ENCODE results near the gene CSRP3. TPM values are rescaled to one million over a fixed set of nuclear protein-coding genes. Genes with fewer than 3 reads are reported as not detected.

The CSRP3 gene
- total and polyA plus RNA-seq, 4 donors = 0.08 TPM; not detected in 3

DNA sequence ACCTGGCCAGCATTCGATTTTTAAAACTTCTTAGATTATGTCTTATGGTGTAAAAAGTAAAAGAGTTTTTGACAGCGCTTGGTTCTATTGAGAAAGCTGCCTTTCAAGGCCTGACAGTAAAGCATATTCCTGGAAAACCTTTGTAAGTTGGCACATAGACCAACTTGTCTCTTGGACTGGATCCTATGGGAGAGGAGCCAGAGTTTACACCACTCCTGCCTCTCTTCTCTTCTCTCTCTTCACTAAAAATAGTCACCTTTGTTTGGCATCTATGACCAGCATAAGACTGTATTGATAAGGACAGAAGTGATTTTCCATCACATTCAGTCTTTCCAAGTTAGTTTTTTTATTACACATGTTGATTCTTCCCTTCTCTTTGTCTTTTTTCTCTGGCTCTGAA, 33.7 kb downstream of the CSRP3 start (continued):
- TF ChIP-seq, protein P1, sequence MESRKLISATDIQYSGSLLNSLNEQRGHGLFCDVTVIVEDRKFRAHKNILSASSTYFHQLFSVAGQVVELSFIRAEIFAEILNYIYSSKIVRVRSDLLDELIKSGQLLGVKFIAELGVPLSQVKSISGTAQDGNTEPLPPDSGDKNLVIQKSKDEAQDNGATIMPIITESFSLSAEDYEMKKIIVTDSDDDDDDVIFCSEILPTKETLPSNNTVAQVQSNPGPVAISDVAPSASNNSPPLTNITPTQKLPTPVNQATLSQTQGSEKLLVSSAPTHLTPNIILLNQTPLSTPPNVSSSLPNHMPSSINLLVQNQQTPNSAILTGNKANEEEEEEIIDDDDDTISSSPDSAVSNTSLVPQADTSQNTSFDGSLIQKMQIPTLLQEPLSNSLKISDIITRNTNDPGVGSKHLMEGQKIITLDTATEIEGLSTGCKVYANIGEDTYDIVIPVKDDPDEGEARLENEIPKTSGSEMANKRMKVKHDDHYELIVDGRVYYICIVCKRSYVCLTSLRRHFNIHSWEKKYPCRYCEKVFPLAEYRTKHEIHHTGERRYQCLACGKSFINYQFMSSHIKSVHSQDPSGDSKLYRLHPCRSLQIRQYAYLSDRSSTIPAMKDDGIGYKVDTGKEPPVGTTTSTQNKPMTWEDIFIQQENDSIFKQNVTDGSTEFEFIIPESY (IDR thresholded peaks at IDR 0.05) = no peak
- TF ChIP-seq FOXA2 (IDR thresholded peaks at IDR 0.05) = no peak
- no peak for TF ChIP-seq NR2F2 (IDR thresholded peaks at IDR 0.05)
- no peak for TF ChIP-seq JUND (IDR thresholded peaks at IDR 0.05)

DNA sequence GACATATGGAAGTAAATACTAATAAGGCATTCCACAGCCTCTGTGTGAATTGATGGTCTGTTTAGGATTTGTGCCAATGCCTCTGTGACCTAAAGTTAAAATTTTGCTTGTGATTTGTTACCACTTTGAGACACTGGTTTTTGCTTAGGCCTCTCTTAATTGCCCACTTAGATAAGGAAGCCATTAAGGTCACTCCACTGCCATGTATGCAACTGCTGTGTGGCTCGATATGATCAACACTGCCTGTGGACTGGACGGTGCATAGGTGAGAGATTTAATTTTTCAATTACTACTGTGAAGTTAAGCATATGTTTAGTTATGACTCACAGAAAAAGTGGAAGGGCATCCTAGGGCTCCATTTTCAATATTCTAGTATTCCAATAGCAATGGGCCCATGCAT, 36.9 kb downstream of the CSRP3 start:
- Histone ChIP-seq H3K9ac (ENCODE audit: low read depth in 1 of 2, low read length in 2 of 2) (no peak overlapping the region), H3K4me1 (ENCODE audit: control insufficient read depth in 4 of 4, insufficient read depth in 4 of 4, low read length in 3 of 4) (peaks cover 3 to 4% (median 4%) of the 10 kb centered on the region in 4 donors), H3K27ac (ENCODE audit: low read depth in 1 of 2, low read length in 2 of 2) (no peak overlapping the region), H3K36me3 (ENCODE audit: control insufficient read depth in 4 of 4, insufficient read depth in 3 of 4, low read depth in 1 of 4, low read length in 3 of 4) (peaks cover 0 to 2% (median 0%) of the 10 kb centered on the region in 4 donors), H3K4me3 (ENCODE audit: low read depth in 1 of 3, low read length in 3 of 3) (no peak overlapping the region), H3K9me3 (ENCODE audit: control insufficient read depth in 4 of 4, low read length in 3 of 4) (no peaks in the 10 kb centered on the region), H3K27me3 (ENCODE audit: control insufficient read depth in 4 of 4, insufficient read depth in 4 of 4, low read length in 3 of 4) (no peaks in the 10 kb centered on the region)
- WGBS = over 99% methylated on average over 2 of the region's 2 CpGs
- no peak for DNase-seq (ENCODE audit: low spot score)
- TF ChIP-seq HNF4G (IDR thresholded peaks at IDR 0.05) = no peak
- no peak for TF ChIP-seq SP1 (IDR thresholded peaks at IDR 0.05)

DNA sequence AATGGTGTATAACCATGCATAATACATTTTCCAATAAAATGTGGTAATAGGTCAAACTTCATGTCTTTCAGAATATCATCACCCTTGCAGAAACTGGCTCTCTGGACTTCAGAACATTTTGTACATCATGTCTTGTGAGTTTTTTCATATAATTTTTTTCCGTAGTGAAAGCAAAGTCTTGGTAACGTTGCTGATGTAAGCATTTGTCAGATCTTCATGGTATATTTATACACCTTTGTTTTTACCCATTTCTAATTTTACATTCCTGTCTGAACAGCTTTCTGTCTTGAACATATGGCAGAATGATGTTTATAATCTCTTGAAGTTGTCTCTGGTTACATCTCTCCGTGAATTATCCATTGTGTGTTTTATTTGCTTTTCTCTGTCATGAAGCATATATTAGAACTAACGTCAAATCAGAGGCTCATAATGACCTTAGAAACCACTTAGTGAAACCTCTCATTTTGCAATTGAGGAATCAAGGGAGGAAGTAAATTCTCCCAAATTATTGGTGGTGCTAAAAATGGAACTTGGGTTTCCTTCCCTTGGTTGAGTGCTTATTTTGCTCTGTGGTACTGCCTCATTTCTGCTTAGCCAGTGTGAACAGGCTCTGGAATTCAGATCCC, 37.4 kb downstream of the CSRP3 start:
- H3K9me3 ChIP-seq (ENCODE audit: control insufficient read depth in 4 of 4, low read length in 3 of 4) = no peaks in the 10 kb centered on the region
- H3K9ac ChIP-seq (ENCODE audit: low read depth in 1 of 2, low read length in 2 of 2) = no peak overlapping the region
- H3K27ac ChIP-seq (ENCODE audit: low read depth in 1 of 2, low read length in 2 of 2) = no peak overlapping the region
- DNase-seq (ENCODE audit: low spot score) = no peak
- H3K36me3 ChIP-seq (ENCODE audit: control insufficient read depth in 4 of 4, insufficient read depth in 3 of 4, low read depth in 1 of 4, low read length in 3 of 4) = peaks cover 0 to 2% (median 0%) of the 10 kb centered on the region in 4 donors
- no peaks in the 10 kb centered on the region for H3K27me3 ChIP-seq (ENCODE audit: control insufficient read depth in 4 of 4, insufficient read depth in 4 of 4, low read length in 3 of 4)
- no peak for TF ChIP-seq RXRA (IDR thresholded peaks at IDR 0.05)
- TF ChIP-seq FOXA2 (IDR thresholded peaks at IDR 0.05) = no peak
- no peak for TF ChIP-seq SP1 (IDR thresholded peaks at IDR 0.05)
- no peak for TF ChIP-seq HNF4G (IDR thresholded peaks at IDR 0.05)
- no peak for TF ChIP-seq FOXA1 (IDR thresholded peaks at IDR 0.05)
- TF ChIP-seq, protein P2, sequence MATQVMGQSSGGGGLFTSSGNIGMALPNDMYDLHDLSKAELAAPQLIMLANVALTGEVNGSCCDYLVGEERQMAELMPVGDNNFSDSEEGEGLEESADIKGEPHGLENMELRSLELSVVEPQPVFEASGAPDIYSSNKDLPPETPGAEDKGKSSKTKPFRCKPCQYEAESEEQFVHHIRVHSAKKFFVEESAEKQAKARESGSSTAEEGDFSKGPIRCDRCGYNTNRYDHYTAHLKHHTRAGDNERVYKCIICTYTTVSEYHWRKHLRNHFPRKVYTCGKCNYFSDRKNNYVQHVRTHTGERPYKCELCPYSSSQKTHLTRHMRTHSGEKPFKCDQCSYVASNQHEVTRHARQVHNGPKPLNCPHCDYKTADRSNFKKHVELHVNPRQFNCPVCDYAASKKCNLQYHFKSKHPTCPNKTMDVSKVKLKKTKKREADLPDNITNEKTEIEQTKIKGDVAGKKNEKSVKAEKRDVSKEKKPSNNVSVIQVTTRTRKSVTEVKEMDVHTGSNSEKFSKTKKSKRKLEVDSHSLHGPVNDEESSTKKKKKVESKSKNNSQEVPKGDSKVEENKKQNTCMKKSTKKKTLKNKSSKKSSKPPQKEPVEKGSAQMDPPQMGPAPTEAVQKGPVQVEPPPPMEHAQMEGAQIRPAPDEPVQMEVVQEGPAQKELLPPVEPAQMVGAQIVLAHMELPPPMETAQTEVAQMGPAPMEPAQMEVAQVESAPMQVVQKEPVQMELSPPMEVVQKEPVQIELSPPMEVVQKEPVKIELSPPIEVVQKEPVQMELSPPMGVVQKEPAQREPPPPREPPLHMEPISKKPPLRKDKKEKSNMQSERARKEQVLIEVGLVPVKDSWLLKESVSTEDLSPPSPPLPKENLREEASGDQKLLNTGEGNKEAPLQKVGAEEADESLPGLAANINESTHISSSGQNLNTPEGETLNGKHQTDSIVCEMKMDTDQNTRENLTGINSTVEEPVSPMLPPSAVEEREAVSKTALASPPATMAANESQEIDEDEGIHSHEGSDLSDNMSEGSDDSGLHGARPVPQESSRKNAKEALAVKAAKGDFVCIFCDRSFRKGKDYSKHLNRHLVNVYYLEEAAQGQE (IDR thresholded peaks at IDR 0.05) = no peak
- 92% methylated on average over 4 of the region's 4 CpGs for WGBS
- no peak overlapping the region for H3K4me3 ChIP-seq (ENCODE audit: low read depth in 1 of 3, low read length in 3 of 3)
- H3K4me1 ChIP-seq (ENCODE audit: control insufficient read depth in 4 of 4, insufficient read depth in 4 of 4, low read length in 3 of 4) = peaks cover 3 to 4% (median 4%) of the 10 kb centered on the region in 4 donors

DNA sequence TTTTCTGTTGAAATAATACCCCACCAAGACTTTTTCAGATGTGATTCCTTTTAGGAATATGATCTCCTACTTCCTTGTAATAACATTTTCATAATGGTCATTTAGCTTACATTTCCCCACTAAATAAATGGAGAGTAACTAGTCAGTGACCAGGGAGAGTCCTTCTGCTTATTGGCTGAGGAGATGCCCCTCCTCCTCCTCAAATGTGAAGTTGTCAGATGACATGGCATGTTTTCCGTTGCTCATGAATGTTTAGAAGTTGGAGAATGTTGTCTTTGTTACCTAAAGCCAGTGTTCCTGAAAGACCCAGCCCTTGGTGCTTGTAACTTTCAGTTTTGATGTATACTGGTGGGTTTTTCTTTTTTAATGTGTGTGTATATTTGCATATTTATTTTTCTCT, 38.2 kb downstream of the CSRP3 start:
- DNase-seq (ENCODE audit: low spot score) = no peak
- Histone ChIP-seq H3K27me3 (ENCODE audit: control insufficient read depth in 4 of 4, insufficient read depth in 4 of 4, low read length in 3 of 4) (no peaks in the 10 kb centered on the region), H3K36me3 (ENCODE audit: control insufficient read depth in 4 of 4, insufficient read depth in 3 of 4, low read depth in 1 of 4, low read length in 3 of 4) (peaks cover 0 to 2% (median 0%) of the 10 kb centered on the region in 4 donors), H3K9me3 (ENCODE audit: control insufficient read depth in 4 of 4, low read length in 3 of 4) (no peaks in the 10 kb centered on the region), H3K27ac (ENCODE audit: low read depth in 1 of 2, low read length in 2 of 2) (no peak overlapping the region), H3K4me3 (ENCODE audit: low read depth in 1 of 3, low read length in 3 of 3) (no peak overlapping the region), H3K4me1 (ENCODE audit: control insufficient read depth in 4 of 4, insufficient read depth in 4 of 4, low read length in 3 of 4) (peaks cover 3 to 4% (median 4%) of the 10 kb centered on the region in 4 donors), H3K9ac (ENCODE audit: low read depth in 1 of 2, low read length in 2 of 2) (no peak overlapping the region)
- TF ChIP-seq TAF1 (conservative IDR thresholded peaks at IDR 0.05) (no peak), HNF4A (conservative IDR thresholded peaks at IDR 0.05) (no peak), JUND (IDR thresholded peaks at IDR 0.05) (no peak), RAD21 (IDR thresholded peaks at IDR 0.05) (no peak), FOXA2 (IDR thresholded peaks at IDR 0.05) (no peak), EGR1 (IDR thresholded peaks at IDR 0.05; ENCODE audit: low read depth in 2 of 2) (no peak), YY1 (IDR thresholded peaks at IDR 0.05) (no peak), FOXA1 (IDR thresholded peaks at IDR 0.05) (no peak)
- TF ChIP-seq, protein P3, sequence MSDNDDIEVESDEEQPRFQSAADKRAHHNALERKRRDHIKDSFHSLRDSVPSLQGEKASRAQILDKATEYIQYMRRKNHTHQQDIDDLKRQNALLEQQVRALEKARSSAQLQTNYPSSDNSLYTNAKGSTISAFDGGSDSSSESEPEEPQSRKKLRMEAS (IDR thresholded peaks at IDR 0.05) = no peak
- 93% methylated on average over 1 of the region's 1 CpG for WGBS

Data from liver (tissue), 9 donors.